Right lobe of liver (tissue), 4 donors: Measurements from ENCODE around the gene GPALPP1.

Experiments used
- POLR2A ChIP-seq: fragments of 450-650 bp; IDR thresholded peaks from one replicate; pipeline ENCODE4 v1.6.1; 2017; ENCODE audit warnings: antibody characterized with exemption, mild to moderate bottlenecking
- TF ChIP-seq, protein P1 (sequence below), 4 donors: fragments of 200-600 bp in 3 of 4; fragments of 450-650 bp in 1 of 4; IDR thresholded peaks; one replicate each; pipeline versions ENCODE4 v1.5.1 to v1.8.0; 2016 to 2022; ENCODE audit warnings: antibody characterized with exemption in 4 of 4, mild to moderate bottlenecking in 2 of 4
- donor health status: DM: no; HTN: no; CAD: no.
- donor health status: DM: no; HTN: no; CAD: no.
- donor health status: DM: no; HTN: yes; CAD: no.

DNA sequence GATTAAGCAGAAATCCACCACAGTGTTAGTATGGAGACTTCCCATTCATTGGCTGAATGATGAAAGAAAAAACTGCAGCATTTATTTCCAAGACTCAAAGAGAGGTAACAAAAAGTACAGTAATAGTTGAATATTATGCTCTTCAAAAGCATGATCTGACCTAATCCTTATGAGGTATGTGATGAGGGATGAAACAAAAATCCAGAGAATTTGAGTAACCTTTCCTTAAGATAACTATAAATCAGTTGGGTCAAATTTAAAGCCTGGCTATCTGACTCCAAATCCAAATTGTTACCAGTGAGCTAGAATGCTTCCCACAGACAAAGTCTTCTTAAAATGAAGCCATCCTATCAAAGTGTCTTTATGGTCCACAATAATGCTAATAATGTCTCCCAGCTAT lies 38.2 kb upstream of the GPALPP1 start:
- TF ChIP-seq, protein P1, sequence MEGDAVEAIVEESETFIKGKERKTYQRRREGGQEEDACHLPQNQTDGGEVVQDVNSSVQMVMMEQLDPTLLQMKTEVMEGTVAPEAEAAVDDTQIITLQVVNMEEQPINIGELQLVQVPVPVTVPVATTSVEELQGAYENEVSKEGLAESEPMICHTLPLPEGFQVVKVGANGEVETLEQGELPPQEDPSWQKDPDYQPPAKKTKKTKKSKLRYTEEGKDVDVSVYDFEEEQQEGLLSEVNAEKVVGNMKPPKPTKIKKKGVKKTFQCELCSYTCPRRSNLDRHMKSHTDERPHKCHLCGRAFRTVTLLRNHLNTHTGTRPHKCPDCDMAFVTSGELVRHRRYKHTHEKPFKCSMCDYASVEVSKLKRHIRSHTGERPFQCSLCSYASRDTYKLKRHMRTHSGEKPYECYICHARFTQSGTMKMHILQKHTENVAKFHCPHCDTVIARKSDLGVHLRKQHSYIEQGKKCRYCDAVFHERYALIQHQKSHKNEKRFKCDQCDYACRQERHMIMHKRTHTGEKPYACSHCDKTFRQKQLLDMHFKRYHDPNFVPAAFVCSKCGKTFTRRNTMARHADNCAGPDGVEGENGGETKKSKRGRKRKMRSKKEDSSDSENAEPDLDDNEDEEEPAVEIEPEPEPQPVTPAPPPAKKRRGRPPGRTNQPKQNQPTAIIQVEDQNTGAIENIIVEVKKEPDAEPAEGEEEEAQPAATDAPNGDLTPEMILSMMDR (IDR thresholded peaks at IDR 0.05) = no peak
- TF ChIP-seq POLR2A = no peak
